GM18502 (cell line): ENCODE results near the gene GOLGA6C.
"Not testable (repeated sequence)": the region's sequence is repeated elsewhere in the genome, so short reads cannot be mapped to it uniquely, and the experiment has no call there.

Experiments
- ATAC-seq: cut with Tn5 transposase; IDR thresholded peaks from one replicate; pipeline ENCODE4 v1.9.1; 2021; ENCODE audit warnings: mild to moderate bottlenecking; ENCODE audit not compliant: unreplicated experiment, poor library complexity

GOLGA6C gene, protein sequence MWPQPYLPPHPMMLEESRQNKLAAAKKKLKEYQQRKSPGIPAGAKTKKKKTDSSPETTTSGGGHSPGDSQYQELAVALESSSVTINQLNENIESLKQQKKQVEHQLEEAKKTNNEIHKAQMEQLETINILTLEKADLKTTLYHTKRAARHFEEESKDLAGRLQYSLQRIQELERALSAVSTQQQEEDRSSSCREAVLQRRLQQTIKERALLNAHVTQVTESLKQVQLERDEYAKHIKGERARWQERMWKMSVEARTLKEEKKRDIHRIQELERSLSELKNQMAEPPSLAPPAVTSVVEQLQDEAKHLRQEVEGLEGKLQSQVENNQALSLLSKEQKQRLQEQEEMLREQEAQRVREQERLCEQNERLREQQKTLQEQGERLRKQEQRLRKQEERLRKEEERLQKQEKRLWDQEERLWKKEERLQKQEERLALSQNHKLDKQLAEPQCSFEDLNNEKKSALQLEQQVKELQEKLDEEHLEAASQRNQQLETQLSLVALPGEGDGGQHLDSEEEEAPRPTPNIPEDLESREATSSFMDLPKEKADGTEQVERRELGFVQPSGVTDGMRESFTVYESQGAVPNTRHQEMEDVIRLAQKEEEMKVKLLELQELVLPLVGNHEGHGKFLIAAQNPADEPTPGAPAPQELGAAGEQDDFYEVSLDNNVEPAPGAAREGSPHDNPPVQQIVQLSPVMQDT

DNA sequence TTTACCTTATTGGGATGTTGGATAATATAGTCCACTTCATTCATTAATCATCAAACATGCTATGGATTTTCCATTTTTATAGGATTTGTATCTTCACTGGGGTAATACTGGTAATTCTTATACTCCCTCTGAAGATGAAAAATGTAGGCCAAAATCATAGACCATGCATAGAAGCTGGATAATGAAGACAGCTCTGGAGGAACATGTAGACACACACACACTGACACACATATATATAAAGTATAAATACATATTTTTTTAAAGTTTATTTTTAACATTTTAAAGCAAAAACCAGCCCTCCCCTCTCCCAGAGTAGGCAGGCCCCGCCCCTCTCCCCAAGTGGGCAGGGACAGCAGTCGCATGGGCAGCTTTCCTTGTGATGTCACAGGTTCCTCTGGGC lies at the start of gene GOLGA6C:
Gene GOLGA6C (plus strand): TSS at position 301 of the 400 bp plus-strand sequence. CDS start 265 bp downstream, outside the sequence.
- ATAC-seq, result not testable (repeated sequence)

DNA sequence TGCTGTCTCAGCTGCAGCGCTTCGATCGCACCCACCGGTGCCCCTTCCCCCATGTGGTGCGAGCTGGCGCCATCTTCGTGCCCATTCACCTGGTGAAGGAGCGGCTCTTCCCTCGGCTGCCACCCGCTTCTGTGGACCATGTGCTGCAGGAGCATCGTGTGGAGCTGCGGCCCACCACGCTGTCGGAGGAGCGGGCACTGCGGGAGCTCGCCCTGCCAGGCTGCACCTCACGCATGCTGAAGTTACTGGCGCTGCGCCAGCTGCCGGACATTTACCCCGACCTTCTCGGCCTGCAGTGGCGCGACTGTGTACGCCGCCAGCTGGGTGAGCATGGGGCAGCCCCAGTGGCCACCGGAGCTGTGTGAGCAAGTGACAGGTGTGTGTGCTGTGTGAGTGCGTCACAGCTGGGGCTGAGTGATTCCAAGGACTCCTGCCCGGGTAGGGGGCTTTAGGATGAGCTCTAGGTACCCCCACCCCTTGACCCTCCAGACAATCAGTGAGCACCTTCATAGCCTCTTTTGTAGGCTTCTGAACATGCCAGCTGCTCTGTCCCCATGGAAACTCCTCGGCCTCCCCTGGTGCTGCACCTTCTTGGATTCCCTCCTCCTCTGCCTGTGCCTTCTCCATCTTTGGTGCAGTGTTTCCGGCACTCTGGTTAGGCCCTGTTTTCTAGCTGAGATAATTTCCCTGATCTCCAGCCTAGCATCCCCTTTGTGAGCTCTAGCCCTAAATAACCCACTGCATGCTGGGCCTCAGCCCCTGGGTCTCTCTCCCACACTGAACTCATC lies 49.4 kb upstream of the GOLGA6C start:
- ATAC-seq, result no peak

DNA sequence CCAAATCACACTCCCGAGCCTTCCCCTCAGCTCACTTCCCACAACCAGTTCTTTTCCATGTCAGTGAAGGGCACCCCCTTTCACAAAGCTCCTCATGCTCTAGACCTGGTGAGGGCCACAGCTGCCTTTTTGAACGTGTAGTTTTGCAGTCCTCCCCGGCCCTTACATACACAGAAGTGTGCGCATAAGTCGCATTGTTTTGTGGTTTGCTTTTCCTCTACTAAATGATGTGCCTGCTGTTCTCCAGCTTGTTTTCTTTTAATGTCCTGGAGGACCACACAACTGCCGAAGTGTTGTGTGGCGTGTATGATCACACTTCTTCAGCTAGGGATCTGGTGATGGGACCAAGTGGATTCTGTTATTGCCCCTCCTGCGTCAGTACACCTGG lies 48.9 kb upstream of the GOLGA6C start:
- ATAC-seq, result no peak

DNA sequence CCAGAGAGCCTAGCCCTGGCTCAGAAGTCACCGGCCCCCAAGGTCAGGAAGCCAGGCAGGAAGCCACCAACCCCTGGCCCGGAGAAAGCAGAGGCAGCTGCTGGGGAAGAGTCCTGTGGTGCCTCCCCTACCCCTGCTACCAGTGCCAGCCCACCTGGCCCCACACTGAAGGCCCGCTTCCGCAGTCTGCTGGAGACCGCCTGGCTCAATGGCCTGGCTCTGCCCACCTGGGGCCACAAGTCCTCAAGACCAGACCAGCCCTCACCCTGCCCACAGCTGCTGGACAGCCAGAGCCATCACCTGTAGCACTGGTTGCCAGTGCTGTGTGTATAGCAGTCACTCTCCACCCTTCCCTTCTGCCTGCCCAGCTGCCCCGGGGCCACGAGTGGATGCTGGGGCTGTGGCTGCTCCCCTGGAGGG lies 47.3 kb upstream of the GOLGA6C start:
- ATAC-seq, result no peak

DNA sequence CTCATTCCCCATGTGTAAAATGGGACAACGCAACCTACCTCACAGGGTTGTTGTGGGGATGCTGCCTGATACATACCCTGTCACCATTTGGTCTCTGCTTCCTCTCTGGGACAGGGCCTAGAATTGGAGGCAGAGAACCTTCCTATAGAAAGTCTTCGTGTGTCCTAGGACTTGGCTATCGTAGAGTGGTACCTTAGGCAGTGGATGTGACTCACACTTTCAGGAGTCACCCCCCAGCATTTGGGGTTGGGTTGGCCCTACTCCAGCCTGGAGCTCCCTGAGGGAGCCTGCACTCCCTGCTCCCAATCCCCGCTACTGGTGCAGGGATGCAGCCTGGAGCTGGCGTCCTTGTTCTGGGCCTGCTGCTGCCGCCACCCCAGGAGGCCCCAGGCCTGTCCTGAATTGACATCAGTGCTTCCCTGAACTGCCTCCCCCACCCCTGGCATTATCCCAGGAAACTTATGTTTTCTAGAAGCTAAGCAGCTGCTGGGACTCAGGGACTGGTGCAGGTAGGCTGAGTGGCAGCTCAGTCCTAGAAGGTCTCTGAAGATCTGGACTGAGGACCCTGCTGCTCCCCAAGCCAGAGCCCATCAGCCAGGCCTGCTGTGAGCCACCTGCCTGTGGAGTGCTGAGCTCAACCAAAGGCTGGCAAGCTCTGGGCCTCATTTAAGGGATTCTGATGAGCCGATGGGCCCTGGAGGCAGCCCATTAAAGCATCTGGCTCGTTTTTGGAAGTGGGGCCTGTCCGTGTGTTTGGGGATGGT lies 46.5 kb upstream of the GOLGA6C start:
- no peak for ATAC-seq

DNA sequence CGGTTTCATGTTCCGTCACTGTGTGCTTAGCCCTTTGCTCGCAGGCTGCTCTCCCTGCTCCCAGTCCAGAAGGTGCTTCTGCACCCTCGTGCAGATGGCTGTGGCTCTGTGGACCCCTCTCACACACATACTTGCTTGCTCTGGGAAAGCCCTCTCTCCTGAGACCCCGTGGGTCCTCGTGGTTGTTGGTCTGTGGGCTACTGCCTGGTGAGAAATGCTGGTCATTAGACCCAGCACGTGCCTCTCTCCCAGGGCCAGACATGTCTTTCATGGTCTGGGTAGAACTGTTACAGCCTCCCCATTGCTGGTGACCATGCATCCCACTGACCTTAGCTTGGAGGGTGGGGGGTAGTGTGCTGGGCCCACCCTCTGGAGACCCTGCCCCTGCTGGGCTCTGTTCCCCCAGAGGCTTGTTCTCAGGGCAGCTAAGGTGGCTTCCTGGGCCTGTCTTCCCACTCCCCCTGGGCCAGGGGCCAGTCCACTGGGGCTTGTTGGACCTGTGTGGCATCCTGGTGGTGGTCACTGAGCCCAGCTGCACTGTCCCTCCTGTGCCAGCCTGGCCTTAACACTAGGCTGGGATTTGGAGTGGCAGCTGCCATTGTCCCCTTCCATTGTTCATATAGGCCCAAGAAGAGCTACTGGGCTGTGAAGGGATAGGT lies 45.8 kb upstream of the GOLGA6C start:
- no peak for ATAC-seq

DNA sequence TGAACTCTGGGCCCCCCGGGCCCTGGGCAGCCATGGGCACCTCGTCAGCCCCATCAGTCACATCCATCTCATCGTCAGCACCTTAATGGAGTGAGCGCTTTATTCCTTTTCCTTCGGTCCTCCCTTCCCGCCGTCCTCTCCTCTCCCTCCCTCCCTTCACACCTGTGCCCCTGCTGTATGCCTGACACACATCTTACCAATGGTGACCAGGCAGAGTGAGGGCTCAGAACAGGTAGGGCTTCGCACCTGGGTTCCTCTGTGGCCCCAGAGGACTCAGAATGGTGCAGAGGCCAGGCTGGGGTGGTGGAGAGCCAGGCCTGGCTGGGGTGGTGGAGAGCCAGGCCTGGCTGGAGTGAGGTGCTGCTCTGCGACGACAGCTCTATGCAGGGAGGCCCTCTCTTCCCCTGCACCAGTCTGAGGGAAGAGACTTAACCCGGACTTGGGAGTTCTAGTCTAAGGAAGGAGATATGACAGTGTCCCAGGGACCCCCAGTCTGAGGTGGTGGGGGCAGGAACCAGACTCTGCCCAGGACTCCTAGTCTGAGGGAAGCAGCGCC lies 44.8 kb upstream of the GOLGA6C start:
- ATAC-seq, result no peak

DNA sequence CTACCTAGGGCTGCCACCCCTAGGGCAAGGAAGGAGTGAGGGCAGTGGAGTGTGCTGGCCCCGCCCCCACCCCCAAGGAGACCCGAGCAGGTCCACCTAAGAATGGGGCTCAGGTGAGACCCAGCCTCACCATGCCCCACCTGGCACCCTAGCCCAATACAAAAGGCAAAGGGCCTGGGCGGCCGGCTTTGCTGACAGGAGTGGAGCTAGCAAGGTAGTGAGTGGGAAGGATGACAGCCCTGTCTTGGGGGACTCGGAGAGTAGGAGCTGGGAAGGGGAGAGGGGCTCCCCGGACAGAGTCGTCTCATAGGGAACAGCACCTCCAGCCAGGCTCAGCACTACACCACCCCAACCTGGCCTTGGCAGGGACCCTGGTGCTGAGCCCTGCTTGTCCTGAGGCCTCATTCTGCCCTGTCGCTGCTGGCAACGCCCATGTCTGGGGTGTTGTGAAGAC lies 44.3 kb upstream of the GOLGA6C start:
- ATAC-seq, result no peak

DNA sequence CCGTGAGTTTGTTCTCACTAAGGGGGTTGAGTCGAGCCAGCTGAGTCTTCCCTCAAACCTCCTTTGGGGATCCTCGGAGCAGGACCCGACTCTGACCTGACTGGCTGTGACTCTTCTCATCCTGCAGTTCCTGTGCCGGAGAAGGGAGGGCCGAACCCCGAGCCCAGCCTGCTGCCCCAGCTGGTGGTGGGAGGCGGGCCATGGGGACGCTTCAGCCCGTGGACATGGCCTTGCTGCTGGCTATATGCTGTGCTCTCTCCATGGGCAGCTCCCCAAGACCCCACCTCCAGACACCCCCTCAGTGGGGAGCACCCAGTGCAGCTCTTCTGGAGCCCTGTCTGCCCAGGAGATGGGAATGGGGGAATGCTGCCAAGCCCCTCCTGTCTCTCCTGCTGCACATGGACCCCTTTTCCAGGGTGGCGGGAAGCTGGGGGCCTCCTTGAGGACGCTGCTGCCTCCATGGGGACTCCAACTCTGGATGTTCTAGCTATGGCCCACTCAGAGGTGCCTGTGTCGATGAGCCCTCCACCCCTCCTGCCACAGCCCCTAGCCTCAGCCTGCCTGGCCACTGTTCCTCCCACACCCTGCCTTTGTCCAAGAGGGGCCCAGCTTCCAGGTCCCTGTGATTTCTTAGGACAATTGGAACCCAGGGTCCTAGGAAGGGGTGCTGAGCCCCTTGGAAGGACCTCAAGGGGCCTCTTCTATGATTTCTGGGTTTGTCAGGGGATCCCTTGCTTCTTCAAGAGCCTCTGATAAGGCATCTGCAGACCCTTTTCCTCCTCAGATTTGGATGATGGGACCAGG lies 43.6 kb upstream of the GOLGA6C start:
- ATAC-seq, result no peak

DNA sequence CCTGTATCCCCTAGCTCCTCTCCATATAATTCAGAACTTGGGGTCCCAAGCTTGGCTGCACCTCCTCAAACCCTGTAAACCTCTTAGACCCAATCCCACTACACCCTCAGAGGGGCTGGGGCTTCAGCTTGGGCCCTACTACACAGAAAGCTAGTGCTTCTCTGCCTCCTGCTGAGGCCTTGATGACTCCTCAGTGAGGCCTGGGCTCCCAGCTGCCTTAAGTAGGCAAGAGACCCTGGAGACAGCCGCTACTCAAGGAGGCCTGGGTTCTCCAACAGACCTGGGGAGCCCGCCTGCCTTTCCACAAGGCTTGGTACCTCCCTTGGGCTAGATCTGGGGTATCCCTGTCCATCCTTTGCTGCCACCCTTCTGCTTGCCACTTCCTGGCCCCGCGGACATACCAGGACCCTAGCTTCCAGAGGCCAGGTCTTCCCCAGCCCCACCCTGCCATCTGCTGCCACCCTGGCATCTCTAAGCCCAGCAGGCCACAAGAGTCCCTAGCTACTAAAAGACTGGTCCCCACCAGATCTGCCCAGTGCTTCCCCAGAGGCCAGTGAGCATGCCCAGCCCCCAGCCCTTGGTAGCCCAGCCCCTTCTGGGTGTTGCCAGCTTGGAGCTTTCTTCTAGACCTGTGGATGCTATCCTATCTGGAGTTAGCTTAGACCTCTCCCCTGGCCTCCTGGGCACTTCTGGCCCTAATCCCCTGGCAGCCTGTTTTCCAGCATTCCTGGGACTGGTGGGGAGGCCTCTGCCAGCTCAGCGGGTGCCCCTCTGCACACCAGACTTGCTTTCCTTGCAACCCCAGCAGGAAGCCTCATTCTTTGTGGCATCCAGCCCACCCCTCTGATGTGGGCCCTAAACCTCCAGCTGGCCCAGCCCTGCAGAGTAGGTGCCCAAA lies 42.8 kb upstream of the GOLGA6C start:
- ATAC-seq, result no peak

DNA sequence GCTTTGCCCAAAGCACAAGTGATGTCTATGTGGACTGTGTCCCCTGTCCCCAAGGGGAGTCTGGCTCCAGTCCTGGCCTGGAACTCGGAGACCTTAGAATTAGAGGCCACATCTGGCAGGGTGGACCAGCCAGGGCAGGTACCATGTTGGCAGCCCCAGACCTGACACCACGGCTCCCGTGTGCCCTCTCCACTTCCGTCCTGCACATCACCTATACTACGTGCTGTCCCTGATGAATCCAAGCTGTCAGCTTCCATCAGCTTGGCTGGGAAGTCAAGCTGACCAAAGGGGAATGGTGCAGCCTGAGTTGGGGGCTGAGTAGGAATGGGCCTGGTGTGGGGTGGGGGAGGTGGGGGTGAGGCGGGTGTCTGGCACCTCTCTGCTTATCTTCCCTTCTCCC lies 41.1 kb upstream of the GOLGA6C start:
- ATAC-seq, result no peak

DNA sequence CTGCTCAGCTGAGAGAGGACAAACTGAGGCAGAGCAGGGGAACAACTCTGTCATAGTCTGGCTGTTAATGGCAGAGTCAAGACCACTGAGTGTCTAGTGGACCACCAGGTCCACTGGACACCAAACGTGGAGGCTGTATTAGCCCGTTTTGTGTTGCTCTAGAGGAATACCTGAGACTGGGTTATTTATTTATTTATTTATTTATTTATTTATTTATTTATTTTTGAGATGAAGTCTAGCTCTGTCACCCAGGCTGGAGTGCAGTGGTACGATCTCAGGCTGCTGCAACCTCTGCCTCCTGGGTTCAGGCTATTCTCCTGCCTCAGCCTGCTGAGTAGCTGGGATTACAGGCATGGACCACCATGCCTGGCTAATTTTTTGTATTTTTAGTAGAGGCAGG lies 40.6 kb upstream of the GOLGA6C start:
- ATAC-seq, result not testable (repeated sequence)

DNA sequence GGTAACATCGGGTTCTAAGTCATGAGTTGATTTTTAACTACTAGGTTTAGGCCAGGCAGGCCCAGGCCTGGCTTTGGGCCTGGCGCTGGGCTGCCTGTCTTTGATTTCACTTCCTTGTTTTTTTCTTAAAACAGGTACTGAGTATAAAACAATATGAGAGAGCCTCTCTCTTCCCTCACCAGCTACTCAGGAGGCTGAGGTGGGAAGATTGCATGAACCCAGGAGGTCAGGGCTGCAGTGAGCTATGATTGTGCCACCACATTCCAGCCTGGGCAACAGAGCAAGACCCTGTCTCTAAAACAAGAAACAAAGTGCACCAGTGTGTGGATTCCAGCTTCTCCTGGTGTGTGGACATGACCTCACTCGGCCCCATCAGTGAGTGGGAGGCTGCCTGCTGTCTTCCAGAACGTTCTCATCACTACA lies 38.6 kb upstream of the GOLGA6C start:
- not testable (repeated sequence) for ATAC-seq

DNA sequence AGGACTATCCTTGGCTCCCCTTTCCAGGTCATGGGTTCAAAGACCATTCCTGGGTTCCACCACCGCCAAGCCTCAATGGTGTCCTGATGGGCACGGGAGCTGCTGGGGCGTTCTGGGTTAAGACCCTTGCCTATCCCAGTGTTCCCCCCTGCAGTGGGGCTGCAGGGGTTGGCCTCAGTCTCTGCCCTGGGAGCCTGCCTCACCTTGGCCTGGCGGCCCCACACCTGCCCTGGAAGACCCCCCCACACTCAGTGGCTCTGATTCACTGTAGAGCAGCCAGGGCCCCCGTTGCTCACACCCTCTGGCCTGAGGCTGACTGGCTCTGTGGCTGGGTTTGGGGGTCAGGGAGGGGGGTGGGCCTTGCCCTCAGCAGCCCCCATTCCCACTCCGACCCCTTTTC lies 34.4 kb upstream of the GOLGA6C start:
- no peak for ATAC-seq

DNA sequence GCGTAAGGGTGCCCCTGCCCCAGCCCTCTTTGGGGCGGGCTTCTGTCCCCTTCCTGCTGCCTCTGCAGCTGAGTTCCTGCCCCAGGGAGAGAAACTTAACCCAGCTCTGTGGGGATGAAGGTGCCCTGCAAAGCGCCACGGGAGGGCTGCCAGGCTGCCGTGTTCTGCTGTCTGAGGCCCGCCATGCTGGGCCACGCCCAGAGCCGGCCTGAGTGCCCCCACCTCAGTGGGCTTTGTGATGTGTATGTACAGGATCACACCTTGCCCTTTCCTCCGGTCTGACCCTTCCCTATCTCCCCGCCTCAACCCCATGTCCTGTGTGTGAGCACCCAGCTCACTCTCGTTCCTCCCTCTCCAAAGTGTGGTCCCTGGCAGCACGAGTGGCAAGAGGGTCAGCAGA lies 33.9 kb upstream of the GOLGA6C start:
- no peak for ATAC-seq

DNA sequence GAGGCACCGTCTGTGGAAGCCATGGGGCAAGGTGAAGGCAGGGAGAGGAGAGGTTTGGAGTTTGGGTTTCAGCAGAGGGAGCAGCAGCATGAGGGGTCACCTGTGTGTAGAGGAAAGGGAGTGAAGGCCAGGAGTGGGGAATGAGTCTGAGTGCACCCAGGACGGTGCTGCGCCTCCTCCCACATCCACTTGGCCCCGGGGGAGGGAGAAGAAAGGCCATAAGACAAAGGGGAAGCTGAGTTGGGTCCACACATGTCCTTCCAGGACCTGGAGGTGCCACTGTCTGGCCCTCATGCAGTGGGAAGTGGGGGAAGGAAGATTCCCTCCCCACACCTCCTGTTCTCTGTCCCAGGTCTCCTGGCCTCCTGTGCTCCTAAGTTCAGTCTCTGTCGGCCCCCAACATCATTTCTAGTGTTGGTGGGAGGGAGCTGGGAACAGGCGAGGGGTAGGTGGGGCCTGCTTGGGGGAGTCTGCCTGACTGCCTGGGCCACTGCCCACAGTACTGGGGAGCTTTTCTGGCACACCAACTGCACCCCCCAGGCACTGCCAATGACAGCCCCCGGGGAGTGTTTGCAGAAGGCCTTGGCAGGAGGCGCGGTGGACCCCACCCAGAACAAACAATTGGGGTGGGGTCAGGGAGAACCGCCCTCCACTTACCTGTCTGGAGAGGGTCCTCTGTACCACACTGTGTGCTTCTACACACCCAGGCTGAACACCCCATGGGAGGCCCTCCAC lies 32.9 kb upstream of the GOLGA6C start:
- not testable (repeated sequence) for ATAC-seq
